B cell (primary cell): ENCODE results near the gene NELFA. TPM values are rescaled to one million over a fixed set of nuclear protein-coding genes. Genes with fewer than 3 reads are reported as not detected.

Experiments
- ATAC-seq: fragments of 200-7000 bp; cut with Tn5 transposase; one replicate; pipeline ENCODE4 v1.10.0; 2021; ENCODE audit warnings: low read depth, mild to moderate bottlenecking, moderate number of reproducible peaks, moderate library complexity
- CTCF ChIA-PET: fragments of 350-600 bp; sonication (Branson Sonifier 250); formaldehyde crosslinking; loops from one replicate; lab custom pipeline; 2021; ENCODE audit warnings: antibody characterized with exemption, inconsistent platforms; lab: Charles Lee
- POLR2A ChIA-PET: fragments of 350-600 bp; sonication (Branson Sonifier 250); formaldehyde crosslinking; loops from one replicate; lab custom pipeline; 2021; ENCODE audit warnings: antibody characterized with exemption; lab: Charles Lee
- DNase-seq: peaks from one replicate; pipeline ENCODE4 v3.0.0; 2013
- H2AFZ ChIP-seq: 2 replicates; pipeline ENCODE4 v1.6.1; 2012; ENCODE audit warnings: mild to moderate bottlenecking, low read depth, low read length; ENCODE audit not compliant: insufficient read depth, poor library complexity, severe bottlenecking
- H3K27ac ChIP-seq, 2 donors: 1 replicate in 1 of 2; 2 replicates in 1 of 2; pipeline ENCODE4 v1.5.1; 2012 to 2013; ENCODE audit warnings: low read length in 2 of 2, mild to moderate bottlenecking in 2 of 2, moderate library complexity in 1 of 2
- H3K27me3 ChIP-seq, 4 experiments: fragments of 200-600 bp in 1 of 4; sonication (generic) in 1 of 4; replicated peaks in 1 of 4; 1 replicate in 2 of 4; 2 replicates in 2 of 4; pipeline versions ENCODE4 v1.6.1 to v1.7.0; 2013 to 2016; ENCODE audit warnings: low read length in 3 of 4, mild to moderate bottlenecking in 2 of 4, mixed read lengths in 1 of 4, moderate library complexity in 1 of 4; ENCODE audit not compliant: insufficient read depth in 4 of 4, control insufficient read depth in 3 of 4; ENCODE audit errors: control extremely low read depth in 1 of 4
- H3K36me3 ChIP-seq, 2 experiments: replicated peaks in 1 of 2; 1 replicate in 1 of 2; 2 replicates in 1 of 2; pipeline versions ENCODE4 v1.6.1 to v1.7.1; 2013; ENCODE audit warnings: low read length in 1 of 2; ENCODE audit not compliant: insufficient read depth in 2 of 2, control insufficient read depth in 1 of 2; ENCODE audit errors: control extremely low read depth in 1 of 2, extremely low read depth in 1 of 2
- H3K4me1 ChIP-seq, 2 donors: fragments of 200-600 bp in 1 of 2; sonication (generic) in 1 of 2; 1 replicate in 1 of 2; 2 replicates in 1 of 2; pipeline versions ENCODE4 v1.5.1 to v1.6.1; 2013 to 2017; ENCODE audit warnings: low read length in 2 of 2; ENCODE audit not compliant: control insufficient read depth in 2 of 2, insufficient read depth in 2 of 2
- H3K4me2 ChIP-seq: replicated peaks from 2 replicates; pipeline ENCODE3; 2012; ENCODE audit warnings: mild to moderate bottlenecking, low read depth, low read length; ENCODE audit not compliant: poor library complexity, severe bottlenecking
- H3K4me3 ChIP-seq, 5 experiments: fragments of 200-600 bp in 1 of 5; sonication (generic) in 1 of 5; 1 replicate in 3 of 5; 2 replicates in 2 of 5; pipeline versions ENCODE4 v1.5.1 to v1.7.0; 2011 to 2016; ENCODE audit warnings: low read length in 4 of 5, mild to moderate bottlenecking in 4 of 5, low read depth in 2 of 5, control low read depth in 1 of 5, moderate library complexity in 1 of 5; ENCODE audit not compliant: insufficient read depth in 1 of 5; ENCODE audit errors: control extremely low read depth in 1 of 5, extremely low read depth in 1 of 5
- H3K79me2 ChIP-seq: fragments of 200-600 bp; sonication (generic); one replicate; pipeline ENCODE4 v1.6.0; 2016; ENCODE audit warnings: low read length; ENCODE audit not compliant: control insufficient read depth, insufficient read depth
- H3K9ac ChIP-seq: fragments of 200-600 bp; sonication (generic); 2 replicates; pipeline ENCODE4 v1.6.1; 2017; ENCODE audit warnings: mild to moderate bottlenecking, low read length, moderate library complexity
- H3K9me3 ChIP-seq, 3 donors: one replicate each; pipeline versions ENCODE4 v1.6.1 to v1.7.1; 2013; ENCODE audit warnings: low read length in 2 of 3; ENCODE audit not compliant: control insufficient read depth in 2 of 3, insufficient read depth in 1 of 3; ENCODE audit errors: control extremely low read depth in 1 of 3
- H4K20me1 ChIP-seq: 2 replicates; pipeline ENCODE4 v1.6.0; 2012; ENCODE audit warnings: mild to moderate bottlenecking, low read length; ENCODE audit not compliant: insufficient read depth, control insufficient read depth, poor library complexity, severe bottlenecking
- H3K27ac Mint-ChIP-seq: one replicate; pipeline ENCODE4 v1.8.0; 2021; ENCODE audit warnings: mixed read lengths
- H3K27me3 Mint-ChIP-seq: one replicate; pipeline ENCODE4 v1.8.0; 2021; ENCODE audit warnings: mixed read lengths
- H3K4me1 Mint-ChIP-seq: one replicate; pipeline ENCODE4 v1.8.0; 2021; ENCODE audit warnings: mixed read lengths
- H3K4me3 Mint-ChIP-seq: one replicate; pipeline ENCODE4 v1.8.0; 2021; ENCODE audit warnings: mixed read lengths
- H3K9me3 Mint-ChIP-seq: one replicate; pipeline ENCODE4 v1.8.0; 2022; ENCODE audit warnings: mixed read lengths; ENCODE audit not compliant: insufficient read depth
- CTCF ChIP-seq: fragments of 200-600 bp; IDR thresholded peaks from one replicate; pipeline ENCODE4 v1.8.0; 2022; ENCODE audit warnings: antibody characterized with exemption, mild to moderate bottlenecking
- EZH2 ChIP-seq: IDR thresholded peaks from 2 replicates; pipeline ENCODE4 v1.6.1; 2012; ENCODE audit warnings: borderline replicate concordance, low read depth, mild to moderate bottlenecking, moderate library complexity, low read length; ENCODE audit not compliant: insufficient read depth, poor library complexity, severe bottlenecking
- WGBS: methylation state at CpG from one replicate; pipeline ENCODE4 v1.1.5; 2013; ENCODE audit warnings: missing lambda C conversion rate; ENCODE audit not compliant: insufficient coverage; 5-methylcytosine and 5-hydroxymethylcytosine counted together
- intact Hi-C: fragments of 100-400 bp; cut with micrococcal nuclease; formaldehyde crosslinking; loops from one replicate; pipeline ENCODE4 v1.10.0; 2022
- polyA plus RNA-seq: library from polyadenylated mRNA; depleted of rRNA; stranded (reverse); fragments of >200 nt; gene quantifications from 2 replicates; pipeline ENCODE4 v1.2.3, GENCODE V29; 2012
- total RNA-seq, 2 donors: library from RNA; stranded (reverse); fragments of 120-200 nt in 1 of 2; gene quantifications; 1 replicate in 1 of 2; 2 replicates in 1 of 2; pipeline versions ENCODE4 v1.2.3 to v1.2.4, GENCODE V29; 2013 to 2022

Gene NELFA
- total and polyA plus RNA-seq, 2 donors (not counting 1 experiment from before 2014, with no cell fraction given), result 42.8 to 60.7 TPM

GRCh38 chr4:2047781-2048581 lies 39.2 kb upstream of the NELFA start:
- no peak for DNase-seq
- Mint-ChIP-seq H3K4me3 (no peak overlapping the region), H3K27me3 (peaks cover 31% of the 10 kb centered on the region)

More at GRCh38 chr4:2047781-2048581, 39.2 kb upstream of the NELFA start:
- Histone ChIP-seq H3K36me3 (no peaks in the 10 kb centered on the region), H4K20me1 (peaks cover 7% of the 10 kb centered on the region), H3K9me3 (peaks cover 0 to 8% (median 0%) of the 10 kb centered on the region in 3 donors), H3K27ac (no peak overlapping the region), H2AFZ (no peak overlapping the region), H3K9ac (no peak overlapping the region), H3K79me2 (peaks cover 3% of the 10 kb centered on the region), H3K27me3 (peaks cover 0 to 25% (median 0%) of the 10 kb centered on the region in 4 experiments), H3K4me3 (no peak overlapping the region), H3K4me1 (peaks cover 0 to 2% of the 10 kb centered on the region in 2 donors), H3K4me2 (no peak overlapping the region)
- H3K27ac Mint-ChIP-seq, result no peak overlapping the region
- intact Hi-C loops, result no loop called here
- no peaks in the 10 kb centered on the region for H3K4me1 Mint-ChIP-seq
- ChIA-PET POLR2A (no interaction called here), CTCF (no interaction called here)
- WGBS, result 94% methylated on average over 25 of the region's 25 CpGs
- TF ChIP-seq EZH2 (no peak), CTCF (no peak)
- H3K9me3 Mint-ChIP-seq, result no peaks in the 10 kb centered on the region
- no peak for ATAC-seq
